Activated naive CD4-positive, alpha-beta T cell treated with anti-CD3 and anti-CD28 coated beads, Interleukin-2, amount 50 U/mL, for 72 hours (primary cell): Measurements from ENCODE around the gene ELP5. TPM values are rescaled to one million over a fixed set of nuclear protein-coding genes. Genes with fewer than 3 reads are reported as not detected.
"Not testable (repeated sequence)": the region's sequence is repeated elsewhere in the genome, so short reads cannot be mapped to it uniquely, and the experiment has no call there.

ENCODE experiments used
- ATAC-seq, 2 donors: fragments of 150-1000 bp; cut with Tn5 transposase; 2 replicates each; pipeline ENCODE4 v1.10.0; 2021; ENCODE audit warnings: mild to moderate bottlenecking in 2 of 2, moderate library complexity in 2 of 2
- DNase-seq, 2 donors: peaks; one replicate each; pipeline ENCODE4 v3.0.0; 2021 to 2022; ENCODE audit warnings: low spot score in 2 of 2
- H3K27ac Mint-ChIP-seq, 2 donors: one replicate each; pipeline ENCODE4 v1.8.0; 2022; ENCODE audit warnings: mild to moderate bottlenecking in 2 of 2, mixed read lengths in 2 of 2
- H3K36me3 Mint-ChIP-seq, 2 donors: one replicate each; pipeline ENCODE4 v1.8.0; 2022; ENCODE audit warnings: mixed read lengths in 2 of 2
- H3K9me3 Mint-ChIP-seq, 2 donors: one replicate each; pipeline ENCODE4 v1.8.0; 2022; ENCODE audit warnings: mixed read lengths in 2 of 2
- total RNA-seq, 2 donors: library from RNA; stranded (reverse); gene quantifications; one replicate each; pipeline ENCODE4 v1.2.3, GENCODE V29; 2022

ELP5 gene
- total RNA-seq, 2 donors from 2014 or later, result 45.6 to 62.3 TPM

DNA sequence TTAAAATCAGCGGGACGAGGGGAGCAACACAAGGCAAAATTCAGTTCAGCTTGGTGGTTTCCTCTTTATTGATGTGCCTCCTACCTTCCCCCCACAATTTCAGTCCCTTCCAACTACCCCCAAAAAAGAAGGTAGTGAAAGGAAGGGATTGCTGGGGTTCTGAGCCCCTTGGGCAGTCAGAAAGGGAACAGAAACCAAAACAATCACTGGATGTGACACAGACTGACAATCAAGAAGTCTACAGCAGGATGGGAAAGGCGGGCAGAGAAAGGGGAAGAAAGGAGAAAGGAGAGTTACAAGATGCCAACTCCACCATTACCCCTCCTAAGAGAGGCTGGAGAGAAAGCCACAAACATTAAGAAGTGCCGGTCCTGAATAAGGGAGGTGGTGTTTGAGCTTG is 11.6 kb upstream of the ELP5 start:
- Mint-ChIP-seq H3K27ac (peak overlapping the region; percentile 18 to 91), H3K36me3 (peaks cover 29 to 33% of the 10 kb centered on the region in 2 donors)
- no peak for ATAC-seq

DNA sequence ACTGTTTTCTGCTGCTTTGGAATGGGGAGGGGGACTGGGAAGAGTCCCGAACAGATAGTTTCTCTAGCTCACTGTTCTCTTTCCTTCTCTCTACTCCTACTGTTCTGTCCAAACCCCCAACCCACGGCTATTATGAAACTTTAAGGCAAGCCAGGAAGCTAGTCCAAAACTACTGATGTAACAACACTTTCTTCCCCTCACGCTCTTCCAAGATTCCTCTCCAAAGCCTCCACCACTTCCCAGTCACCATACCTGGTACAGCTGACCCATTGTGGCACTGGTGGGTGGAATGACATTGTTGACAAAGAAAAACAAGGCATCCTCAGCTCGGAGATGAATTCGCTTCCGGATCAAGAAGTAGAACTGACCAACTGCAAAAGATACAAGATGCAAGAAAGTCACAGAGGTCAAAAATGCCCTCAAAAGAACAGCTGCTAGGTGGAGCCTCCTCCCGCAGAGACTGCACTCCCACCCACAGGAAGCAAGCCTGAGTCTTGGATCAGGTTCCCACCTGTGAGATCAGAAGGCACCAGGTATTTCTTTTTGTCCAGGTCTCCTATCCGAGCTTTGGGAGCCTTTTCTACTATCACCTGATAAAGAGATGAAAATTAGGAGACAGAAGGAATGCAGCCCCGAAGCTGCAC is 10.8 kb upstream of the ELP5 start:
- Mint-ChIP-seq H3K36me3 (peaks cover 35 to 37% of the 10 kb centered on the region in 2 donors), H3K27ac (peak overlapping the region; percentile 91 to 99), H3K9me3 (no peaks in the 10 kb centered on the region)
- ATAC-seq (no peak), DNase-seq (no peak)

More for the DNA sequence above, 11.6 kb upstream of the ELP5 start:
- H3K9me3 Mint-ChIP-seq, result no peaks in the 10 kb centered on the region
- DNase-seq, result no peak

DNA sequence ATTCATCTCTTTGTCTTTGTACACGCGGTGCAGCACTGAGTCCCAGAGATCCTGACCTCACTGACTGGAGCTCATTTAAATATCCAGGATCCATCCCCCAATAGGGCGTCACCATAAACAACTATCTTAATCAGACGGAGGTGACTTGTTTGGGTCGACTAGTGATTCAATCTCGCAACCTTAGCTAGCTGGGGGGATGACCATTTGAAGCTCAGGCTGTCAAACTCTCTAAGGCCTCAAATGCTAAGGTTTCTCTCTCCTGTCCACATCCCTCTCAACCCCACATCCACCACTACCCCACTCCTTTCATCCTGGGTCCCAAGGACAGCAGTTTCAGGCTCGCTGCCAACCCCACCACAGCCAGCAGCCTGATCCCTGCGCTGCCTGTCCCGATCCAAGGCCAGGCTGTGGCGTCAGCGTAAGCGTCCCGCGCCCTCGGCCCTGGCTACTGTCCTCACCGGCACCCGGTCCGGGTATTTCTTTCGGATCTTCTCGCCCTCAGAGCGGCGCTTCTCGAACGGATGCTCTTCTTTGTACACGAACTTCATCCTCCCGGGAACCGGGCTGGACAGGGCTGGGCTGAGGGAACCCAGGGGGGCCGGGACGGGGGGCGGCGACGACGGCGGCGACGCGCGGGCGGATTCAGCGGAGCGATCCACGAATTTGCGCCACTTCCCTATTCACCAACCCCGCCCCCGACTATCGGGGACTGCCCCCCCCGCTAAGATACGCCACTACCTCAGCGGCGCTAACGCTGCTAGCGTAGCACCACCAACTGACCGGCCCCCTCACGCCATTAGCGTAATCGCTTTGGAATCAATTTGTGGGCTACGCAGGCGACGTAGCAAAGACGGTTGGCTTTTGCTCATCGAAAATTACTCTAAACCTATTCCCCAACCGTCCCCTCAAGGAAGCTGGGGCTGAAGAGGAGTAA is 10.0 kb upstream of the ELP5 start, which contains the start of gene GABARAP:
Gene GABARAP, minus strand, starts transcription at position 667 of the 934 bp plus-strand sequence. Its CDS starts 119 bp downstream, at position 548.
- Mint-ChIP-seq H3K27ac (peak within 1 kb of the TSS; percentile 91 to 99), H3K36me3 (peaks cover 33 to 38% of the 10 kb centered on the region in 2 donors), H3K9me3 (no peaks in the 10 kb centered on the region)
- DNase-seq (peak; percentile 87 to 94), ATAC-seq (peak; percentile 36 to 40)

DNA sequence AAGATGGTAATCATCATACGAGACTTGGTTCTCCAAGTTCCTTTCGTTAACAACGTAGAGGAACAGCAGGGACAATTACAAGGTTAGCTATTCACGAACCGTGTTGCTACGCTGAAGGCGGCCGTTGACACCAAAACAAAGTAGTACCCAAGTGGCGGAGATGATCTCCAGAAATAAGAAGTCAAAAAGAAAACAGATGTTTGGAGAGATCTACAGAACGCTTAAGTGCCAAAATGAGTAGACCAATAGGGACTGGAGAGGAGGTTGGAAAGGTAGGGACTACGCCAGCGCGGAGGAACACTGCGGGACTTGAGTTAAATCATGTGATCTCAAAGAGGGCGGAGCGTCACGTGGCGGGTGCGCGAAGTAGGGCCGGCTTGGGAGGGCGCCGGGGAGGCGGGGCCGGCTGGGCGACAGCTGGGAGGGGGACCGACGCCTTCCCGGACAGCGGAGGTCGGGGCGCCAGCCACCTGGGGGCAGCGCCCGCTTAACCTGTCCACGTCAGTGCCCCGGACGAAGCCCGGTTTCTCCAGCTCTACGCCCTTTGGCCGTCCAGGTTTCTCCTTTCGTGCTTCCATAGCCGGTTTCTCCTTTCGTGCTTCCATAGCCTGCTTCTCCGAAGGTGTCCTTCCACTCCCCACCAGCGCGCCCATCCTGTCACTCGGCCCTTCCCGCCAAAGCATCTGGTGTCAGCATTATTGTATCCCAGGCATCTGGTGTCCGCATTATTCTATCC is 9.1 kb upstream of the ELP5 start:
- H3K9me3 Mint-ChIP-seq, result no peaks in the 10 kb centered on the region
- ATAC-seq, result peak; percentile 47 to 56
- peaks cover 30 to 34% of the 10 kb centered on the region in 2 donors for H3K36me3 Mint-ChIP-seq
- DNase-seq, result peak; percentile 89
- H3K27ac Mint-ChIP-seq, result peak overlapping the region; percentile 91 to 99

DNA sequence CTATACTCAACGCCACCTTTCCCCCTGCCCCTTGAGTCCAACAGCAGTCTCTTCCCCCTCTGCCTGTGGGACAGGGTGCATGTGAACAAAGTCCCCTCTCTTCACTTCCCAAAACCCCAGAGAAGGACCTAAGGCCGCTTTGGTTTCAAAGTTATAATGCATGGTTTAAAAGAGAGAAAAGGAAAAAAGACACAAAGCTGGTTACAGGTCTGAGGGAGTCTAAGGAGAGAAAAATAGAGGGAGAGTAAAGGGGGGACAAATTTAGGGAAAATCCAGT is 8.6 kb upstream of the ELP5 start:
- no peak for DNase-seq
- Mint-ChIP-seq H3K9me3 (no peaks in the 10 kb centered on the region), H3K36me3 (peaks cover 30 to 34% of the 10 kb centered on the region in 2 donors), H3K27ac (peak overlapping the region; percentile 41 to 91)
- no peak for ATAC-seq

DNA sequence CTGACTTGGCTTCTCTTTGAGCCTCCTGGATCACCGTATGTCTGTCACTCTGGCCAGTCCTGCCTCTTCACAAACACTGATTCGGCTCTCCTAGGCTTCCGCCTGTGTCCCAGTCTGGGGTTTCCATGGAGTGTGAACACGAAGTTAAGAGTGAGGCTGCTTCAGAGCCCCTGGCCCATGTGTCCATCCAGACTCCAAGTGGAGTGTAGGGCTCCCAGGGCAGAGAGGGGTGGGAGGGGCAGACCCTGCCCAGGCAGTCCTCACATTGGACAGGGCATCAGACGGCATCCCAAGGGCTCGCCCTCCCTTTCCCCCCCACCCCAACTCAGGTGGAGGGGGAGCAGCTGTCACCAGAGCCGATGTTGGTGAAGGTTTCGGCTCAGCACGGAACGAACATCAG is 8.2 kb upstream of the ELP5 start:
- peak overlapping the region in 1 of 2 donors; percentile 91 for H3K27ac Mint-ChIP-seq
- ATAC-seq, result not testable (repeated sequence)

DNA sequence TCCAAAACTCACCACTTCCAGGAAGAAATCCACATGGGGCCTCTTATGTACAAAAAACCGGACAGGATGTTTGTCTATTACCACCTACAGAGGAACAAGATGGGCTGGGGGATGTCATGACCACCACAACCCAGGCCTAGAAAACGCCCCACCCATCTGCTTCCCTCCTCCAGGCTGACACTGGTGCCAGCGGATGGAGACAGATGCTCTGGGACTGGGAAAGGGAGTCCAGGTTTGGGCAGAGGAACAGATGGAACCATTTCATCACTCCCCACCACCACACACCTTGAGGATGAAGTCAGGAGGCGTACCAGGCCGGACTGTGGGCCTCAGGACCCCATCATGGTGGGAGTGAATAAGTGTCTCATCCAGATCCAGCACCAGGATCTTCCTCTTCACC is 5.2 kb upstream of the ELP5 start:
- peaks cover 30 to 33% of the 10 kb centered on the region in 2 donors for H3K36me3 Mint-ChIP-seq
- H3K27ac Mint-ChIP-seq, result peak overlapping the region; percentile 4 to 27
- H3K9me3 Mint-ChIP-seq, result no peaks in the 10 kb centered on the region
- DNase-seq (no peak), ATAC-seq (no peak)

More for the DNA sequence above, 8.2 kb upstream of the ELP5 start:
- H3K36me3 Mint-ChIP-seq, result peaks cover 30% of the 10 kb centered on the region in 2 donors
- not testable (repeated sequence) for DNase-seq, H3K9me3 Mint-ChIP-seq

DNA sequence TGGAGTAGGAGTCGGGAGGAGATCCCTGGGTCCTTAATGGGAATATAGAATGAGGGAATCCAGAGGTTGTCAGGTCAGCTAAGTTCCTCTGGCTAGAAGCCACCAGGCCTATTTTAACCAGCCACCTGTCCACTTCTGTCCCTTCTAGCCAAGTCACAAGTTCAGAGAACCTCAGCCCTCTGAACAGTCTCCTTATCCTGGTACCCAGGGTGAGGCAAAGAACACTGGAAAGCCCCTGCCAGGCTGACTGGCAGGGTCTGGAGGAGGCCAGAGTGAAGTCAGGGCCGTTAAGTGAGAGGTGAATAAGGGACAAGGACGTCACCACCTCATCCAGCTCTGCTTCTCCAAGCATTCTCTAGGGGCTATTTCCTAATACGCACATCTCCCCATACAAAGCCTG is 3.2 kb upstream of the ELP5 start:
- peaks cover 33 to 38% of the 10 kb centered on the region in 2 donors for H3K36me3 Mint-ChIP-seq
- H3K27ac Mint-ChIP-seq, result peak overlapping the region in 1 of 2 donors; percentile 18
- ATAC-seq, result no peak
- H3K9me3 Mint-ChIP-seq, result no peaks in the 10 kb centered on the region
- DNase-seq, result no peak

DNA sequence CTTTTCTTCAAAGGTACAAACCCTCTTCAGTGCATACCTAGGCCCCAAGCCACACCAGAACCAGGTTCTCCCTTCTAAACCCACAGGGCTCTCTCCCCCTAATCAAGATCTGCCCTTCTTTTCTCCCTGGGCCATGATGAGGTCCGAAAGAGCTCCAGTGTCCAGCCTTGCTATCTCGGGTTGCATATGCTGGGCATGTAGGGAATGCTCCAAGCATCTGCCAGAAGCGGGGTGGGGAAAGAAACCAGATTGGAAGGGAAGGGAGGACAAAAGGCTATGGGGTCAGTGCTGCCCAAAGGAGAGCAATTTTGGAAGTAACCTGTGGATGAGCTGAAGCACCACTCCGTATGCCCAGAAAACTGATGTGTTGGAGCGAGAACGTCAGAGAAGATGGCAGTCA is 2.8 kb upstream of the ELP5 start:
- Mint-ChIP-seq H3K36me3 (peaks cover 33 to 38% of the 10 kb centered on the region in 2 donors), H3K27ac (peak overlapping the region in 1 of 2 donors; percentile 22), H3K9me3 (no peaks in the 10 kb centered on the region)
- DNase-seq (no peak), ATAC-seq (no peak)

DNA sequence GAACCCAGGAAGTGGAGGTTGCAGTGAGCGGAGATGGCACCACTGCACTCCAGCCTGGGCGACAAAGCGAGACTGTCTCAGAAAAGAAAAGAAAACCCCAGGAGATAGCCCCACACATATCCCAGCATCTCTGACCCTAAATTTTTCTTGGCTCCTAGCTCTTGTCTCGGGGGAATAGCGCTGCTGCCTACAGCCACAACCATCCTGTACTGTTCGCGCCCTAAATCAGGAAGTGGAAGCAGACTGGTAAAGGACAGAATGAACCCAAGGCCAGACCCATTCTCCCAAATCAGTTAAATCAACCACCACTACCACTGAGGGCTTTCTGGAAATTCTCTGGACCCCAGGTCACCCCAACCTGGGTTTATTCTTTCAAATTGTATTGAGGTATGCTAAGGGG is 2.2 kb upstream of the ELP5 start:
- no peak for DNase-seq
- Mint-ChIP-seq H3K9me3 (no peaks in the 10 kb centered on the region), H3K36me3 (peaks cover 37 to 38% of the 10 kb centered on the region in 2 donors), H3K27ac (peak overlapping the region; percentile 99)
- ATAC-seq, result no peak

DNA sequence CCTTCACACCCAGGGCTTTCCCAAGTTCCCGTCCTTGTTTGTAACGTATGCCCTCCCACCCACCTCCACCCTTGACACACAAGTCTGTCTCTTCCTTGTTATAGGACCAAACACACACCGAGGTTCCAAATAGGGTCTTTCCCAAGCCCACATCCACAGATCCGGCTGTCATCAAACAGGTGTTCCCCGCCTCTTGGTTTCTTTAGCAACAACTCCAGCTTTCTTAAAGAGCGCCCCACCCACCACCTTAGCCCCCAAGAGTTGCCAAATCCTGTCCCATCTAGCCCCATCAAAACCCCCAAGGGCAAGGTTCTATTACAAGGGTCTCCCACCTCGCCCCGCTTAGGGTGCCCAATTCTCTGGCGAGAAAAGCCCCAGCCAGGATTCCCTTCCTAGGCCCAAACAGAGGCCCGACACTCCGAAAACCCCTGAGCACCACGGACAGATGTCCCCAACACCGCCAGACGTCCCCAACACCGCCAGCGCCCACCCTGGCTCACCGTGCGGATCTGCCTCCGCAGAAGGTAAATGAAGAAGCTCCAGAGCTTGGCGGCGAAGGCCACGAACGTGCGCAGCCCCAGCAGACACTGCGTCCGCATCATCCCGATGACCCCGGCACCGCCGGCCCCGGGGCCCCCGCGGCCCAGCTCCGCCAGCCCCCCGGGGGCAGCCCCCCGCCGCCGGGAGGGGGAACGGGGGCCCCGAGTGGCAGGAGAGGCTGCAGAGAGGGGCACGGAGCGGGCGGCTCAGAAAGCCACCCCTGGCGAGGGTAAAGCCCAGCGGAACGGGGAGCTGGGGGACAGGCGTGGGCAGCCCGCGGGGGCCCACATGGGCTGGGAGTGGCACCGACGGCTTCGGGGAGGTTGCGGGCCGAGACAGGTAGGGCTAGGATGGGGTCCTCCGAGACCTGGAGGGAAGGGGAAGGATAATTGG is 1.1 kb upstream of the ELP5 start:
- H3K36me3 Mint-ChIP-seq, result peaks cover 34 to 36% of the 10 kb centered on the region in 2 donors
- H3K9me3 Mint-ChIP-seq, result no peaks in the 10 kb centered on the region
- DNase-seq (no peak), ATAC-seq (peak; percentile 0 to 1)
- H3K27ac Mint-ChIP-seq, result peak overlapping the region; percentile 99

DNA sequence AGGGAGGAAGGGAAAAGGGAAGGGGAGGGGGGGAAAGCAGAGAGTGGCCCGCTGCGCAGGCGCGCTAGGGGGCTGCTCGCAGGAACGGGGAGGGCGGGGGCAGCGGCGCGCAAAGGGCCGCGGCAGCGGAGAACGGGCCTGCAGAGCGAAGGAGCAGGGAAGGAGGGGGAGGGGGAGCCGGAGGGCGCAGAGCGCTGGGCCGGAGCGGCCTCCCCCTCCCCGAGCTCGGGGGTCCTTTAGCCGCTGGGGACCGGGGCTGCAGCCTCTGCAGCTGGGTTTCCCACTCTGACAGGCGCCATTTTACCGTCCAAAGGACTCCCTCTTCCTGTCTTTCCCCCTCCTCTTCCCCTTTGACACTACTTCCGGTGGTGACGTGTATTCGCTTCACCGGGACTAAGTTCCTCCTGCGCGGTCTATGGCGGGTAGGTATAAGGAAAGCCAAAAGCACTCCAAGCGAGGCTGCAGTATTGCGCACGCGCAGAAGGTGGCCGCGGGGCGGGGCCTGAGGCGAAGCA is 297 bp upstream of the ELP5 start, which contains the start of gene CTDNEP1:
Gene CTDNEP1, minus strand, starts transcription at position 74 of the 515 bp plus-strand sequence. CDS start 438 bp downstream, outside the sequence.
- Mint-ChIP-seq H3K9me3 (no peaks in the 10 kb centered on the region), H3K36me3 (peaks cover 27 to 35% of the 10 kb centered on the region in 2 donors), H3K27ac (peak within 1 kb of the TSS; percentile 99 to 100)
- DNase-seq (peak in 1 of 2 donors; percentile 99), ATAC-seq (peak; percentile 97 to 98)

DNA sequence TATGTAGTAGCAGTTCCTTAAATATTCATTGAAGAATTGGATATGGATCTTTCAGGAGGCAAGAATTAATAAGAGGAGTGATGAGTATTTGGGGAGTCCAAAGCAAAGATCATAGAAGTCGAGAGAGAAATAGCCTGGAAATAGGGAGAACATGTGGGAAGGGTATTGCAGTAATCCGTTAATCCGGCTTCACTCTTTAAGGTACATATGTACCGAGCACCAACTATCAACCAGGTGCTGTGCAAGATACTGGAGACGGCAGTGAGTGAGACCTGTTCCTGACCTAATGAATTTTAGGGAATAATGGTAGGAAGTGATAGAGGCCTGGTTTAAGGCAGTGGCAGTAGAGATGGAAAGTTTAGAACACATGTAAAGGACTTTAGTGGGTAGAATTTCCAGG is 1.1 kb downstream of the ELP5 start:
- H3K27ac Mint-ChIP-seq, result peak overlapping the region; percentile 99 to 100
- no peaks in the 10 kb centered on the region for H3K9me3 Mint-ChIP-seq
- ATAC-seq (no peak), DNase-seq (no peak)
- H3K36me3 Mint-ChIP-seq, result peaks cover 25 to 35% of the 10 kb centered on the region in 2 donors

DNA sequence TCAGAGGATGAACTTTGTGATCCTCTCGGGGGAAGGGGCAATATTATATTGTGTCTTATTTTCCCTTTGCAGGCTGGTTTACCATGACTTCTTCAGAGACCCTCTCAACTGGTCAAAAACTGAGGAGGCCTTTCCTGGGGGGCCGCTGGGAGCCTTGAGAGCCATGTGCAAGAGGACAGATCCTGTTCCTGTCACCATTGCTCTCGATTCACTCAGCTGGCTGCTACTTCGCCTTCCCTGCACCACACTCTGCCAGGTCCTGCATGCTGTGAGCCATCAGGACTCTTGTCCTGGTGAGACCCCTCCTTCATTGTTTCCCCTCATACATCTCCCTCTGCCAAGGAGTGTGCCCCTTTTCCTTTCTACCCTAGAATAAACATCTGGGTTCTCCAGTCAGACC is 2.5 kb downstream of the ELP5 start:
- peak overlapping the region in 1 of 2 donors; percentile 27 for H3K27ac Mint-ChIP-seq
- no peaks in the 10 kb centered on the region for H3K9me3 Mint-ChIP-seq
- peaks cover 31 to 35% of the 10 kb centered on the region in 2 donors for H3K36me3 Mint-ChIP-seq
- DNase-seq (no peak), ATAC-seq (no peak)

DNA sequence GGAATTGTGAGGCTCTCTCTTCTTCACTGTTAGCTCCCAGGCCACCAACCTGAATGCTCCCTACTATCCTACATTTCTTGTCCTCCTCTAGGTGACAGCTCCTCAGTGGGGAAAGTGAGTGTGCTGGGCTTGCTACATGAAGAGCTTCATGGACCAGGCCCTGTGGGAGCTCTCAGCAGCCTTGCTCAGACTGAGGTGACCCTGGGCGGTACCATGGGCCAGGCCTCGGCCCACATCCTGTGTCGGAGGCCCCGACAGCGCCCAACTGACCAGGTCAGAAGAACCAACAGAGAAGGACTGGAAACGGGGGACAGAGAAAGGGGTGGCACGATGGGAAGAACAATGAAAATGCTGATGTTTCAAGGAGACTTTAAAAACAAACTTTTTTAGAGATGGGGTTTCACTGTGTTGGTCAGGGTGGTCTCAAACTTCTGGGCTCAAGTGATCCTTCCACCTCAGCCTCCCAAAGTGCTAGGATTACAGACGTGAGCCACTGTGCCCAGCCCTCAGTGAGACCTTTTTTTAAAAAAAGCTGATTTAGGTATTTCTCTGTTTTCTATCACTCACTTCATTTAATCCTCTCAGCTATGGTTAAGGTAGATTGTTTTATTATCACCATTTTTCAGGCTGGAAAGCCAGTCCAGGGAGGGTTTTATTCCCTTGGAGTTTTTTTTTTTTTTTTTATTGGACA is 4.9 kb downstream of the ELP5 start:
- H3K36me3 Mint-ChIP-seq, result peaks cover 18 to 22% of the 10 kb centered on the region in 2 donors
- H3K27ac Mint-ChIP-seq, result peak overlapping the region in 1 of 2 donors; percentile 88
- H3K9me3 Mint-ChIP-seq, result no peaks in the 10 kb centered on the region
- DNase-seq, result no peak
- no peak for ATAC-seq
